GM12873 (cell line): ENCODE data around the gene A2M.

Experiments
- TF ChIP-seq, protein P1 (sequence below): IDR thresholded peaks from 2 replicates; pipeline ENCODE4 v1.5.1; 2012; ENCODE audit warnings: low read depth, mild to moderate bottlenecking, moderate library complexity, low read length, control low read depth; ENCODE audit not compliant: insufficient read depth; ENCODE audit errors: missing control alignments

Gene A2M

DNA sequence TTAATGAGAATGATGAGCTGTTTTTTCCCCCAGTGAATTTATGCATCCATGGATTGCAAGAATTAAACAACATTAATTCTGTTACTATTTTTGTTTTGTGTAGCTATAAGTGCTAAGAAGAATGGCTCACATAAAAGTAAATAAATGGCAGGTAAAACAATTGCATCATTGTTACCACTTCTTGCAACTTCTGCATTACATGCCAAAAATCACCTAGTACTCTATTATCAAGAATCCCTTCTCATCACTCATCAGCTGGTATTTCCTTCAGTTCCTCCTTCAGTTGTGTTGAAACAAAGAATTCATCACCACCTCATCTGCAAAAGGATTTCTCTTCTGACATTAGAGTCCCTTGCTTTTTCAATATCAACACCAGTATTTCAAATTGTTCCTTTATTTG, 773 bp downstream of the A2M start:
- TF ChIP-seq, protein P1, sequence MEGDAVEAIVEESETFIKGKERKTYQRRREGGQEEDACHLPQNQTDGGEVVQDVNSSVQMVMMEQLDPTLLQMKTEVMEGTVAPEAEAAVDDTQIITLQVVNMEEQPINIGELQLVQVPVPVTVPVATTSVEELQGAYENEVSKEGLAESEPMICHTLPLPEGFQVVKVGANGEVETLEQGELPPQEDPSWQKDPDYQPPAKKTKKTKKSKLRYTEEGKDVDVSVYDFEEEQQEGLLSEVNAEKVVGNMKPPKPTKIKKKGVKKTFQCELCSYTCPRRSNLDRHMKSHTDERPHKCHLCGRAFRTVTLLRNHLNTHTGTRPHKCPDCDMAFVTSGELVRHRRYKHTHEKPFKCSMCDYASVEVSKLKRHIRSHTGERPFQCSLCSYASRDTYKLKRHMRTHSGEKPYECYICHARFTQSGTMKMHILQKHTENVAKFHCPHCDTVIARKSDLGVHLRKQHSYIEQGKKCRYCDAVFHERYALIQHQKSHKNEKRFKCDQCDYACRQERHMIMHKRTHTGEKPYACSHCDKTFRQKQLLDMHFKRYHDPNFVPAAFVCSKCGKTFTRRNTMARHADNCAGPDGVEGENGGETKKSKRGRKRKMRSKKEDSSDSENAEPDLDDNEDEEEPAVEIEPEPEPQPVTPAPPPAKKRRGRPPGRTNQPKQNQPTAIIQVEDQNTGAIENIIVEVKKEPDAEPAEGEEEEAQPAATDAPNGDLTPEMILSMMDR: no peak

DNA sequence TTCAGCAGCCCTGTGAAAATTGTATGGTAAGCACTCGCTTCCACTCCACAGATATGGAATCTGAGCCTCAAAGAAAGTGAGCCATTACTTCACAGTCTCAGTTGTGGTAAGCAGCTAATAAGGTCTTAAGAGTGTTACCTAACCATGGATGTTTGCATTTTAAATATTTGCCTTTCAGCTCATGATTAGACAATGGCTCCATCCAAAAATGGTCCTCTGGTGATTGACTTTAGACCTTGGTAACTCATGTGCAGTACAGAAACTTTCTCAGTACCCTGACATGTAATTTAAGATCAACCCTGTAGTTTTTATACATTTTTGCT, 1.8 kb downstream of the A2M start:
- TF ChIP-seq, protein P1: no peak

DNA sequence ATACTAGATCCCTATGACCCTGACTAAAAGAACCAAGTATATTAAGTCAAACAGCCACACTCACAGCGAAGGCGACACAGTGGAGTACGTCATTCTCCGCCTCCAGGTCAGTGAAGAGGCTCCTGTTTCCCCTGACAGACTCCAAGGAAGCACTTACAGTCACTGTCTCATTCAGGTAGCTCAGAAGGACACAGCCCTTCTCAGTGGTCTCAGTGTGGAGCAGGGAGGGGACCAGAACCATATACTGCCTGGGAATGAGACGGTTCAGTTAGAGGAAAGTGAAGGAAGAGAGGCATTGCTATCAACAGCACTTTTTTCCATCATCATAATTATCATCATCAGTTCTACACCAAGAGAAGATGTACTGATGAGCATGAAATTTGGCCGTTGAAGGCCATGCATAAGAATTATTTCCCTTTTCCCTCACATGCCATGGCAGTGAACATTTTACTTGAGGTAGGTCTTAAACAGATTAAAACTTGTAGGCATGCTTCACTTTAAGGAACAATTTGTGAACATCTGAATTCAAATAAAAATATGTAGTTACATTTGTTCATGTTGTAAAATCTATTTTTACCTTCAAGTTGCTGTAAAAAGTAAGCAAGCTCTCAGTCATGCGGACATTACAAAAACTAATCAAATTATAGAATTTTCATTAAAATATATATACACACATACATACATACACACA, 2.3 kb downstream of the A2M start:
- TF ChIP-seq, protein P1: no peak

DNA sequence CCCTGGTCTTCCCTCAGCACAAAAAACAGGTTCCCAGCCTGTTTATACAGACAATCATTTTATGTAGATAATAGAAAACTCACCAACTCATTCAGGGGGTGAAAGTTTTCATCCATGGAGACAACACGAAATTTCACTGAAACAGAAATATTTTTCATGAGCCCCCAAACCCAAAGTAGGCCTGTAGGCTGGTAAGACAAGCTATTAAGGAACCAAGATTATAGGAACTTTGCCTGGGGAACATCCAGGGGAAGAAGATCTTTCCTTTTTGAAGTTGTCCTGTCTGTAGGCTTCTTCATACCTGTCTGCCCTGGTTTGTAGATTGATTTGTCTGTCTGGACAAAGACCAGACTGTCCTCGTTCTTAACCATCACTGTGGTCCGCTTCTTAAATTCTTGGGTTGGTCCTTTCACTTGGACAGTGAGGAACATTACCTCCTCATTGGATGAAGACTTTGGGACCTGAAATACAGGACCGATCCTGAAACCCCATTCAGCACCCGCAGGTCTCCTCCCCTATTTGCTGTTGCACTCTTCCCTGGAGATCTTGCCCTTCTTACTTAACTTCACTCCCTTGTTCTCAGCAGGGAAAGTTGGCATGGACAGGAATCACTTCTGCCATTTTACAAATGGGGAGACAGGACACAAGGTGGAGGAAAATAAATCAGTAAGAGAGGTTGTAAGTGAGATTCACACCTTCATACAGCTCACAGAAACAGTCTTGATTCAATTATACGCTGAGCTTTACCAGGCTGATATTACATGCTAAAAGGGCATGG, 3.5 kb downstream of the A2M start:
- TF ChIP-seq, protein P1: no peak

DNA sequence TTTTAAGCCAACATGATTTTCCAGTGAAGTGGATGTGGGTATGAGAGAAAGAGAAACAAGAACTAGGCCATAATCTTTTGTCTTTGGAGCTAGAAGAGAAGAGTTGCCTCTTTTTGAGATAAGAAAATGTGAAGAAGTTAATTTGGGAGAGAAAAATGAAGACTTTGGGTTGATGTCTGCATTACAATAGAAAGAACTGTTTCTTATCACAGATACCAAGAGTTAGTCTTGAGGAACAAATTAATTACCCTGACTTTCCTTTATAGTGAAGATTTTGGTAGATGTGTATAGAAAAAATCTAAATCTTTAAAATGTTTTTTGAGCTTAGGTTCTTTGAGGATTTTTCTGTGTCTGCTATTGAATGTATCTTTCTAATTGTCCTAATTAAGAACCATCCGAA, 4.2 kb downstream of the A2M start:
- TF ChIP-seq, protein P1: no peak

DNA sequence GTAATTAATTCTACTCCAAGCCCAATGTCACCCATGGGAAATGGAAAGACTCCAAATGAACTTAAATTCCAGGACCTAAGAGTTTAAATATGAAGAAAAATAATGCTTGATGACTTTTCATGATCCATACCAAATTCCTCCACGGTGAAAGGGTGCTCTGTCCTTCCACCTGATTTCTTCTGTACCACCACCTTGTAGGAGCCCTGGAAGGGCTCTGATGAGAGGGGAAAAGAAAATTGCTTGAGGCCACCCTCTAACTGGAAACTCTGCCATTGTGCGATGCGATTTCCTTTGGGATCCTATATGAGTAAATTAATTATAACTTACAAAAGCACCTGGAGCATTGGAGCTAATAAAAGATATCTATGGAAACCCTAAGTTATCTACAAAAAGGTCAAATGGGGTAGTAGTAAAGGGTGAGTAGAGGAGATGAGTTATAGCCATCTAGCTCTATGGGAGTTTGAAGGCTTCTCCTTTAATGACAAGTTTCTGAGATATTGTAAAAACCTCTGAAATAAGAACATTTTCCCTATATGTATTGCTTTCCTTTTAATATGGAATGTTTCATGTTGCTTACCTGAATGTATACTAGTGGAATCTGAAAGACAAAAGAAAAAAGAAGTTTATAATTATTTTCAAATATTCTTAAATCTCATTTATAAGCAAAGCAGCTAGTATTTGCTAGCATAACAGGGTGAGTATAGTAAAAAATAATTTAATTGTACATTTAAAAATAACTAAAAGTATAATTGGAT, 5.8 kb downstream of the A2M start:
- TF ChIP-seq, protein P1: no peak

DNA sequence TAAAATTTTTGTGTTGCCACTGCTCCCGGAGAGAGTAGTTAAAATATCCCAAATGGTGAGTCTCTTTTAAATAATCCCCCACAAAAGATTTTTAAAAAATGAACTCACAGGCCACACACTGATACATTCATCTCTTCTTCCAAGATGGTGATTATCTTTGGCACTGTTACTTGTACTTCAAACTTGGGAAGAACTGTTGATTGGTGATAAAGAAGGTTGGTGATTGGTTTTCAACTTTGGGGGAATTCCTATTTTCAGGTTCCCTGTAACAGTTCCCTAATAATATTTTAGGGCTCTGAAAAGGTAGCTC, 6.6 kb downstream of the A2M start:
- TF ChIP-seq, protein P1: no peak
